H1 (cell line): ENCODE measurements around the gene TNFRSF11A. TPM values are rescaled to one million over a fixed set of nuclear protein-coding genes. Genes with fewer than 3 reads are reported as not detected.

Experiments
- CTCF ChIA-PET: fragments of 300-600 bp; sonication (Branson Sonifier 250); formaldehyde crosslinking; loops from one replicate; lab custom pipeline; 2021; ENCODE audit not compliant: partially characterized antibody; lab: Charles Lee
- POLR2A ChIA-PET: fragments of 300-600 bp; sonication (Branson Sonifier 250); formaldehyde crosslinking; loops from one replicate; lab custom pipeline; 2021; ENCODE audit warnings: inconsistent platforms; ENCODE audit not compliant: partially characterized antibody; lab: Charles Lee
- DNase-seq, 2 experiments: peaks; one replicate each; pipeline versions ENCODE4 v3.0.0 to v3.0.0-alpha.2; 2010 to 2022; ENCODE audit warnings: low spot score in 2 of 2, low read depth in 1 of 2, mixed read lengths in 1 of 2
- FAIRE-seq: peaks from 2 replicates; lab custom pipeline; 2011; peaks lifted over from hg19 to GRCh38; lab: Jason Lieb, UNC
- H2AFZ ChIP-seq: 2 replicates; pipeline ENCODE4 v1.8.1; 2012; ENCODE audit warnings: low read length, inconsistent platforms
- H2AK5ac ChIP-seq: 2 replicates; pipeline ENCODE4 v1.6.1; 2013; ENCODE audit warnings: low read depth, low read length
- H2BK120ac ChIP-seq: replicated peaks from 2 replicates; pipeline ENCODE3; 2013; ENCODE audit warnings: low read depth, low read length, inconsistent platforms
- H2BK12ac ChIP-seq: 2 replicates; pipeline ENCODE4 v1.6.1; 2013; ENCODE audit warnings: low read depth, low read length
- H2BK15ac ChIP-seq: 2 replicates; pipeline ENCODE4 v1.6.1; 2013; ENCODE audit warnings: low read length
- H2BK20ac ChIP-seq: 2 replicates; pipeline ENCODE4 v1.6.1; 2013; ENCODE audit warnings: low read length
- H2BK5ac ChIP-seq: 2 replicates; pipeline ENCODE4 v1.6.1; 2013; ENCODE audit warnings: low read depth, low read length
- H3K14ac ChIP-seq: 2 replicates; pipeline ENCODE4 v1.6.1; 2013; ENCODE audit warnings: inconsistent platforms; ENCODE audit not compliant: insufficient read length
- H3K18ac ChIP-seq: 2 replicates; pipeline ENCODE4 v1.6.1; 2013; ENCODE audit warnings: low read length; ENCODE audit errors: extremely low read depth
- H3K23ac ChIP-seq: 2 replicates; pipeline ENCODE4 v1.6.1; 2013; ENCODE audit warnings: inconsistent platforms; ENCODE audit not compliant: insufficient read length
- H3K23me2 ChIP-seq: 2 replicates; pipeline ENCODE4 v1.6.1; 2013; ENCODE audit warnings: low read depth, low read length
- H3K27ac ChIP-seq: 2 replicates; pipeline ENCODE4 v1.6.1; 2011; ENCODE audit warnings: low read depth, low read length, inconsistent platforms
- H3K27me3 ChIP-seq, 4 experiments: replicated peaks in 1 of 4; 1 replicate in 1 of 4; 2 replicates in 3 of 4; pipeline versions ENCODE4 v1.6.1 to v1.8.1; 2011 to 2013; ENCODE audit warnings: low read length in 3 of 4, mild to moderate bottlenecking in 3 of 4, inconsistent platforms in 2 of 4, mixed read lengths in 2 of 4, moderate library complexity in 1 of 4; ENCODE audit not compliant: control insufficient read depth in 3 of 4, insufficient read depth in 3 of 4; ENCODE audit errors: extremely low read depth in 1 of 4
- H3K36me3 ChIP-seq, 4 experiments: 2 replicates each; pipeline versions ENCODE4 v1.6.1 to v1.8.1; 2011 to 2013; ENCODE audit warnings: mild to moderate bottlenecking in 4 of 4, low read length in 3 of 4, moderate library complexity in 2 of 4, control low read depth in 1 of 4, inconsistent platforms in 1 of 4; ENCODE audit not compliant: insufficient read depth in 4 of 4, control insufficient read depth in 2 of 4
- H3K4ac ChIP-seq: replicated peaks from 2 replicates; pipeline ENCODE3; 2013; ENCODE audit warnings: low read length, low read depth, mixed read lengths, inconsistent platforms; ENCODE audit not compliant: insufficient read length
- H3K4me1 ChIP-seq, 4 experiments: replicated peaks in 1 of 4; 1 replicate in 1 of 4; 2 replicates in 3 of 4; pipeline versions ENCODE4 v1.6.1 to v1.8.1; 2011 to 2013; ENCODE audit warnings: low read length in 3 of 4, inconsistent platforms in 2 of 4, mixed read lengths in 1 of 4; ENCODE audit not compliant: insufficient read depth in 4 of 4, control insufficient read depth in 3 of 4
- H3K4me2 ChIP-seq, 2 experiments: 2 replicates each; pipeline versions ENCODE4 v1.6.1 to v1.8.1; 2011 to 2013; ENCODE audit warnings: low read depth in 2 of 2, low read length in 2 of 2, control low read depth in 1 of 2, inconsistent platforms in 1 of 2, mild to moderate bottlenecking in 1 of 2; ENCODE audit not compliant: insufficient read depth in 1 of 2
- H3K4me3 ChIP-seq, 4 experiments: fragments of 200-600, 300-600 bp in 1 of 4; sonication (generic), shearing (Covaris generic), sonication (Bioruptor Twin) in 1 of 4; 2 replicates each; pipeline versions ENCODE4 v1.5.1 to v1.8.1; 2011 to 2016; ENCODE audit warnings: low read length in 4 of 4, low read depth in 3 of 4, control low read depth in 2 of 4, inconsistent platforms in 2 of 4, mild to moderate bottlenecking in 2 of 4, mixed read lengths in 1 of 4, moderate library complexity in 1 of 4; ENCODE audit not compliant: insufficient read depth in 2 of 4; ENCODE audit errors: extremely low read depth in 1 of 4
- H3K56ac ChIP-seq: replicated peaks from 2 replicates; pipeline ENCODE3; 2013; ENCODE audit warnings: low read depth, mild to moderate bottlenecking, mixed read lengths, low read length, inconsistent platforms; ENCODE audit not compliant: insufficient read length
- H3K79me1 ChIP-seq: 2 replicates; pipeline ENCODE4 v1.6.1; 2013; ENCODE audit warnings: low read depth, low read length, control low read depth
- H3K79me2 ChIP-seq, 2 experiments: 2 replicates each; pipeline versions ENCODE4 v1.6.1 to v1.8.1; 2012 to 2013; ENCODE audit warnings: low read length in 2 of 2, mild to moderate bottlenecking in 2 of 2, inconsistent platforms in 1 of 2; ENCODE audit not compliant: insufficient read depth in 2 of 2, control insufficient read depth in 1 of 2
- H3K9ac ChIP-seq, 4 experiments: replicated peaks in 1 of 4; 1 replicate in 1 of 4; 2 replicates in 3 of 4; pipeline versions ENCODE4 v1.6.1 to v1.8.1; 2011 to 2013; ENCODE audit warnings: low read depth in 3 of 4, low read length in 3 of 4, control low read depth in 2 of 4, mild to moderate bottlenecking in 2 of 4, moderate library complexity in 2 of 4, inconsistent platforms in 1 of 4; ENCODE audit errors: extremely low read depth in 1 of 4
- H3K9me3 ChIP-seq, 2 experiments: 2 replicates each; pipeline versions ENCODE4 v1.6.1 to v1.8.1; 2012 to 2013; ENCODE audit warnings: mild to moderate bottlenecking in 2 of 2, moderate library complexity in 2 of 2, control low read depth in 1 of 2, inconsistent platforms in 1 of 2, low read depth in 1 of 2, low read length in 1 of 2, mixed read lengths in 1 of 2; ENCODE audit not compliant: insufficient read depth in 2 of 2
- H4K20me1 ChIP-seq, 2 experiments: replicated peaks in 1 of 2; 2 replicates each; pipeline versions ENCODE3 to v1.8.1; 2011 to 2013; ENCODE audit warnings: inconsistent platforms in 2 of 2, low read length in 2 of 2, mild to moderate bottlenecking in 1 of 2; ENCODE audit not compliant: insufficient read depth in 2 of 2, control insufficient read depth in 1 of 2
- H4K5ac ChIP-seq: 2 replicates; pipeline ENCODE4 v1.6.1; 2013; ENCODE audit warnings: low read length, low read depth, mixed read lengths, inconsistent platforms; ENCODE audit not compliant: insufficient read length
- H4K8ac ChIP-seq: 2 replicates; pipeline ENCODE4 v1.8.0; 2013; ENCODE audit warnings: mild to moderate bottlenecking, moderate library complexity, low read length, inconsistent platforms; ENCODE audit not compliant: insufficient read depth; ENCODE audit errors: extremely low read depth
- H4K91ac ChIP-seq: replicated peaks from 2 replicates; pipeline ENCODE3; 2013; ENCODE audit warnings: low read length, mixed read lengths, inconsistent platforms; ENCODE audit not compliant: insufficient read length
- BCL11A ChIP-seq, 2 experiments: IDR thresholded peaks; one replicate each; pipeline ENCODE4 v1.6.1; 2011; ENCODE audit warnings: low read depth in 2 of 2, low read length in 2 of 2, mild to moderate bottlenecking in 2 of 2
- SP1 ChIP-seq: IDR thresholded peaks from 2 replicates; pipeline ENCODE4 v1.6.1; 2011; ENCODE audit warnings: low read depth, low read length
- WGBS, 2 experiments: shearing (Covaris generic) in 1 of 2; methylation state at CpG; one replicate each; pipeline versions ENCODE4 v1.1.6 to v1.1.7; 2013 to 2015; ENCODE audit warnings: low lambda C conversion rate in 2 of 2, mixed read lengths in 2 of 2, inconsistent platforms in 1 of 2, low coverage in 1 of 2, missing lambda C conversion rate in 1 of 2; ENCODE audit not compliant: insufficient replicate concordance in 2 of 2, insufficient coverage in 1 of 2, insufficient read length in 1 of 2; ENCODE audit errors: extremely low coverage in 1 of 2, missing lambda C conversion rate in 1 of 2; 5-methylcytosine and 5-hydroxymethylcytosine counted together
- polyA plus RNA-seq, 7 experiments: library from polyadenylated mRNA; depleted of rRNA in 3 of 7; stranded (reverse) in 5 of 7; unstranded in 2 of 7; fragments of >200 nt in 5 of 7; fragments of 200-250 nt in 2 of 7; gene quantifications; 1 replicate in 5 of 7; 2 replicates in 1 of 7; 4 replicates in 1 of 7; pipeline versions ENCODE4 v1.2.1 to v1.2.3, GENCODE V29; 2011 to 2013; ENCODE audit warnings: missing spikeins in 2 of 7, mixed read lengths in 2 of 7
- total RNA-seq: library from RNA; stranded (reverse); fragmentation: NEBNext Ultra II Directional; extraction: Animal tissue kit (Norgen Biotek cat#: 25700); gene quantifications from 2 replicates; pipeline ENCODE4 v1.2.1, GENCODE V29; 2021

Gene TNFRSF11A
- total and polyA plus RNA-seq, 2 of the 8 experiments (the other 6 are each of a cell fraction or from before 2014, with no cell fraction given), result 8.7 to 10.6 TPM

GRCh38 chr18:62348474-62348873 lies 23.4 kb downstream of the TNFRSF11A start:
- Histone ChIP-seq H3K4ac (no peak overlapping the region), H2BK20ac (no peak overlapping the region), H2BK5ac (no peak overlapping the region), H3K18ac (no peak overlapping the region), H3K4me3 (no peak overlapping the region), H2AFZ (no peak overlapping the region), H4K5ac (no peak overlapping the region), H3K27ac (no peak overlapping the region), H4K91ac (no peak overlapping the region), H3K23ac (no peak overlapping the region), H3K27me3 (no peaks in the 10 kb centered on the region; a peak in 1 of 7 replicates), H3K9me3 (no peaks in the 10 kb centered on the region), H3K9ac (no peak overlapping the region), H3K79me1 (no peaks in the 10 kb centered on the region; the same call in 1 of the 2 replicates), H3K36me3 (peaks cover 0 to 6% (median 2%) of the 10 kb centered on the region in 4 experiments; a peak in 3 of 8 replicates), H3K4me1 (peaks cover 13 to 21% (median 16%) of the 10 kb centered on the region in 4 experiments), H3K56ac (no peak overlapping the region), H2BK120ac (no peak overlapping the region), H2AK5ac (no peak overlapping the region), H2BK12ac (no peak overlapping the region), H4K8ac (no peak overlapping the region), H2BK15ac (no peak overlapping the region), H3K79me2 (peaks cover 0 to 2% of the 10 kb centered on the region in 2 experiments; a peak in 1 of 4 replicates), H4K20me1 (no peaks in the 10 kb centered on the region), H3K23me2 (no peaks in the 10 kb centered on the region), H3K4me2 (no peak overlapping the region), H3K14ac (no peak overlapping the region)
- POLR2A ChIA-PET, result no interaction called here
- no peak for TF ChIP-seq BCL11A (IDR thresholded peaks at IDR 0.05; ENCODE audit: low read depth in 2 of 2, low read length in 2 of 2)
- TF ChIP-seq SP1, result no peak
- CTCF ChIA-PET, result interaction anchor here (0.6 kb wide), 1 partner anchor 12 kb away, joined by 3 read pairs; no protein-coding TSS in a partner anchor
- FAIRE-seq (no peak), DNase-seq (no peak)
- WGBS, 2 experiments, result 90% methylated on average over 4 of the region's 4 CpGs; no CpG with 5 or more reads in 1 of the 2 experiments
